H4 (cell line): ENCODE measurements around the gene SEC16B. TPM values are rescaled to one million over a fixed set of nuclear protein-coding genes. Genes with fewer than 3 reads are reported as not detected.

Experiments used
- DNase-seq: peaks from one replicate; pipeline ENCODE4 v3.0.0-alpha.2; 2015; ENCODE audit warnings: low spot score
- total RNA-seq: library from RNA; depleted of rRNA; stranded (reverse); fragments of >200 nt; shearing (Covaris generic); gene quantifications from 2 replicates; pipeline ENCODE4 v1.2.3, GENCODE V29; 2014

Gene SEC16B
- total RNA-seq, 1 experiment from 2014 or later = 0.27 TPM

GRCh38 chr1:177941976-177942375 lies 27.9 kb downstream of the SEC16B start:
- DNase-seq = no peak

DNA sequence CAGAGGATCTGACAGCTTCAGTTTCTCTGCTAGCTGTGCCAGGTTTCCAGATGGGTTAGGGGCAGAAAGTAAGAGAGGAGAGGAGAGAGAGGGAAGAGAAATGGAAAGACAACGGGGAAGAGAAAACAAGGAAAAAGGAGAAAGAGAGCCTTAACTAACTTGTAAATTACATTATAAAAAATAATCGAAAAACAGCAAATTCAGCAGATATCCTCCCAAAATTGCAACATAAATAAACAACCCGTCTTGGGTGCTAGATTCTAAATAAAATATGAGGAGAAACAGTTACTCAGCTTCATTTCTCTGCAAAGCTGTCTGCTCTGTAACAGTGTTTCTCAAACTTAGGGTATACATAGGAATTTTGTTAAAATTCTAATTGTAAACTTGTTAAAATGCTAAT lies 29.2 kb downstream of the SEC16B start:
- no peak for DNase-seq

DNA sequence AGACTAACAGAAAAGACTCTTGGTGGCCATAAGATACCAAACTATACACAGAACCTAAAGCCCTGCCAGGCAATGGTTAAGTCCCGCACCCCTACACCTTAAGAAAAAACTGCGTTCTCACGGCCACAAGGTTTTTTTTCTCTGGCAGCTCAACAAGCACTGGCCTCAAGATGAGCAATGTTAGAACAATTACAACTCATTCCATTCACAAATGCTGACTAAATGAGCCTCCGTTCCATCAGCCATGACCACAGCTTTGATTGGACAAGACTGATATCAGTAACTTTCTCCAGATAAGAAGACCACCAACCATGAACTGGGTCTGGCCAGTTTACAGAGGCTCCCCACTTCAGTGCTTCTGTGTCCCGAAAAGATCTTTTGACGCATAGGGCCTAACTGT lies 31.9 kb downstream of the SEC16B start:
- DNase-seq = no peak

DNA sequence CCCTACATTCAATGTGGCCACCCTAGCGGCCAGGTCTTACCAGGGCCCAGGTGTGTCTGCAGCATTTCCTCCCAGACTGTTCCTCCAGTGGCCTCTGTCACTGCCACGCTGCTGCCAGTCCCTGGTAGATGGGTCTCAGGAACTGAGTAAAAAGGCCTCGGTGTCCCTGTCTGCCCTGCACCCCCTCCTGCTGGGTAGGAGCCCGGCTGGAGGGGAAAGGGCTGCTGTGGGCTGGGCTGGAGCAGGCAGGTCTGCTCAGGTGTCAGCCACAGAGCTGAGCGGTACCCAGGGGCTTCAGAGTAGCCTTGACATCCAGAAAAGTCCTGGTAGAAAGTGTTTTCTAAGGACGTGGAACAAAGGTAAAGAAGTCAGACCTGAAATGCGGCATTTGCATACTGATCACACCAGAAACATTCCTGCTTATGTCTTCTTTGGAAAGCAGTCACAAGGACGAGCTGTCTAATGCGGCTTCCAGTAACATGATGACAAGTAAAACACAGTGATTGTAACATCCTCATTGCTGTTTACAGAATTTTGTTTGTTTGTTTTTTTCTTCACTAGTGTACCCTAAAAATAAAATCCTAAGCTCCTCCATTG lies 32.6 kb downstream of the SEC16B start:
- DNase-seq = no peak

- DNase-seq = no peak
Observed at GRCh38 chr1:177935638-177936415, 34.0 kb downstream of the SEC16B start.

DNA sequence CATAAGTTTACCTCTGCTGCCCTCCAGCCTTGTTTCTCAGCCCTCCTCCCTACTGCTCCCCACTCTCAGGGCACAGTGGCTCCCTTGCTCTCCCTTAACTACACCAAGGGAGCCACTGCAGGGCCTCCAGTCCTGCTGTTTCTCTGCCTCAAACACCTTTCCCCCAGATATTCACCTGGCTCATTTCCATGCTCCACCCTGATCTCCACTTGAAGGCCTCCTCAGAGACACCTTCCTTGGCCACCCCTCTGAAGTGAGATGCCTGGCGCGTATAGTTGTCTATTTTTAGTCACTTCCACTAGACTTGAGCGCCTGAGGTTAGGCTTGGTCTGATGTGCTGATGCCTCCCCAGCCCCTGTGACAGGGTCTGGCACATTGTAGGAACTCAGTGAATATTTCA lies 34.9 kb downstream of the SEC16B start:
- no peak for DNase-seq

- no peak for DNase-seq
Observed at GRCh38 chr1:177934461-177934860, 35.4 kb downstream of the SEC16B start.

DNA sequence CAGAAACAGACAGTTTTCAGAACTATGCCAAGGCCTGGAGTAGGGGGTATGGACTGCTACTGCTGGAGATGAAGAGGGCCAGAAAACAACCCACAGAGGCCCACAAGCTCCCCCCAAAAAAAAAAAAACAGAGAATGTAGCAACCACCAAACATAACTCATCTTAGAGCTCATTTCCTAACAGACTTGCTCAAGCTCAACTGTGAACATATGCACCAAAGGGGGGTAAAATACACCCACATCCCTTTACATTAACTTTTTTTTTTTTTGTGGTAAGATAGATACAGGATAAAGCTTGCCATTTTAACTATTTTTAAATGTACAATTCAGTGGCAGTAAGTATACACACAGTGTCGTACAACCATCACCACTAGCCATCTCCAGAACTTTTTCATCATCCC lies 36.0 kb downstream of the SEC16B start:
- DNase-seq = no peak

GRCh38 chr1:177932123-177932522 lies 37.7 kb downstream of the SEC16B start:
- no peak for DNase-seq

DNA sequence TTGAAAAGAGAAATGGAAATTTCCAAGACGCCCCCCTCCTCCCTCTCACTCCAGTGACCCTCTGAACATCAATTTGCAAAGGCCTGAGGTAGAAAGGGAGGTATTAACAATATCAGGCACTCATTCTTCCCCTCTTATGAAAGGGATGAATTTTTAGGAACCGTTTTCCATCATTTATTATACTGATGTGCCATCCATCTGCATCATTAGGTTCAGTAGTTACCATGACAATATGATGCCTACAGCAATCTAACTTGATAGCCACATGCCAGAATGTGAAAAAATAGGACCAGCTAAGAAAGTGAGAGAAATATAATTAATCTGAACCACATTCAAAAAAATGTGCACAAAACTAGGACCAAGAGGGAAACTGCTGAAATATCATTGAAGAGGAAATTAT lies 40.9 kb downstream of the SEC16B start:
- no peak for DNase-seq

DNA sequence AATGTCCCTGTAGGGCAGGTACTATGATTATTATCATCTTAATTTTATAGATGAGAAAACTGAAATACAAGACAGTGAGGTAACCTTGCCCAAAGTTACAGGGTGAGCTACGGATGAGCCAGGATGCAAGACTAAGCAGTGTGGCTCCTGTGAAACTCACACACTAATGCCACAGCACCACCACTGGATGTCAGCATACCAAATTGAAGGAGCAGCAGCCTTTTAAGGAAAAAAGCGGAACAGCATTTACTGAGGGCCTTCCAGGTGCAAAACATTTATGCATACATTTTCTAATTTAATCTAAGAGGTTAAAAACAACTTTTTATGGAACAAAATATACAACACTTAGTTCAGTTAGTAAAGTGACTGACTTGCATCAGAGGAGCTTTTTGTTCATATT lies 41.7 kb downstream of the SEC16B start:
- DNase-seq = no peak

DNA sequence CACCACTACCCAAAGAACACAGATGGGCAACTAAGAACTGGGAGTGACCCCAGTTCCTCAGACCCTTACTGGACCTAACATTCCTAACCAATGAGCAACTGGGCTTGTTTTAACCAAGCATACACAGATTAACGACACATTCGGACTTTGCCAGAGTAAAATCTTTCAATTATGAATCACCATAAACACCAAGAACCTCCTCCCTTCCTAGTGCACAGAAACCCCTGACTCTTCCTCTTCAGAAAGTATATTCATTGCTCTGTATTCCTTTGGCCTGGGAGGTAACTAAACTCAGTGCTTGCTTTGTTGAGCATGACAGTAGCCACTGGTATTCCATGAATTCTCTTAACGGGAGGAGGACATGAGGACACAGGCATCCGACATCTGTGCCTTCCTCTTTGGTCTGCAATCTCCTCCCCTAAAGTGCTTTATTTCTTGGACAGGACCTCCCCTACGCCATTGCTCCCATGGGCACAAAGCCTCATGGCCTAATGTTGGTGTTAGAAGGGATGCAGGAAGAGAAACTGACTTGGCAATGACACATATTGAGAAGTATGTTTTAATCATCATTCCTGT lies 42.7 kb downstream of the SEC16B start:
- no peak for DNase-seq

- DNase-seq = no peak
Observed at GRCh38 chr1:177926201-177926600, 43.7 kb downstream of the SEC16B start.

DNA sequence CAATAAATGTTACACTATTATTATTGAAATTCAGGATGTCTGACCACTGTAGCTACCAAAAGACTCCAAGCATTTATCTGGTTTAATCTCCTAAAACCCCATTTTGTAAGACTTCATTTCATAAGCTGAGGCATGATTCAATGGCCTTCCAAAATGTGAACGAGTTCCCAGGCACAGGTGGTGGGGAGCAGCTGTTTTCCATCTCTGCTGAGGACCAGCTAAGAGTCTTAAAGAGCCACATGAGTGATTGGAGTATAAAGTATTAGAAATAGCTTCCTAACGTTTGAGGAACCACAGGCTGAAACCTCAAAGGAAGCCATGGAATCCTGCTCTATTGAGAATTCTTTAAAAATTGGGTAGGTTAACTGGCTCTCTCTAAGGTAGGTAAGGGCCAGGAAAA lies 44.9 kb downstream of the SEC16B start:
- no peak for DNase-seq

- no peak for DNase-seq
Observed at GRCh38 chr1:177923441-177923840, 46.4 kb downstream of the SEC16B start.

DNA sequence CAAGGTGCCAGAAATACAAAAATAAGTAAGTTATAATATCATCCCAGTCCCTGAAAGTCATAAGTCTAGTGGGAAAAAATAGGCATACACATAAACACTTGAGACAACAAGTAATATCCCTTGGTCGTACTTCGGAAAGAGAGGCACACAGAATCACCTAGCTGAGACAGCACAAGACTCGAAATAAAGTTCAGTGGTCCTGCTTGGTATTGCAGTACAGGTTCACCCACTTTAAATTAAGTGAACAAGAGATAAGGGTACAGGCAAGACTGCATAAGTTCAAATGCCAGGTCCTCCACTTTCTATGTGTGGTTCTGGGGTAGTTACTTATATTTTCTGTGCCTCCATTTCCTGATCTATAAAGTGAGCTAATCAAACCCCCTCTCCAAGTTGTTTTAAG lies 47.6 kb downstream of the SEC16B start:
- no peak for DNase-seq

- no peak for DNase-seq
Observed at GRCh38 chr1:177921590-177921989, 48.3 kb downstream of the SEC16B start.

DNA sequence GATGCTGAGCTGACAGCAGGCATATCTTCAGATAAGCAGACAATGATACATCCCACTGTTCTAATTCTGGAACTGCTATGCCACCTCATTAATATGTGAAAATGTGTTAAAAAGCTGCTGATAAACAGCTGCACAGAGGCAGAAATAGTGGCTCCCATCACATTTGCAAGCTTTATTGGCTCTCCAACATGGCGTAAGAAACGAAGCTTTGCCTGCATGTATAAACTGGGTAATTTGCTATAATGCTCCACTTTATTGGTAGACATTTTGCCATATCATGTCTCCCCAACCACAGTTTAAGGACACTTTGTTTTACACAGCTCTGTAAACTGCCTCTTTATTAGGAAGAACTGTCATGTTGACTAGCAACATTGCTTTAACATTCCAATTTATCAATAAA lies 49.8 kb downstream of the SEC16B start:
- DNase-seq = no peak

DNA sequence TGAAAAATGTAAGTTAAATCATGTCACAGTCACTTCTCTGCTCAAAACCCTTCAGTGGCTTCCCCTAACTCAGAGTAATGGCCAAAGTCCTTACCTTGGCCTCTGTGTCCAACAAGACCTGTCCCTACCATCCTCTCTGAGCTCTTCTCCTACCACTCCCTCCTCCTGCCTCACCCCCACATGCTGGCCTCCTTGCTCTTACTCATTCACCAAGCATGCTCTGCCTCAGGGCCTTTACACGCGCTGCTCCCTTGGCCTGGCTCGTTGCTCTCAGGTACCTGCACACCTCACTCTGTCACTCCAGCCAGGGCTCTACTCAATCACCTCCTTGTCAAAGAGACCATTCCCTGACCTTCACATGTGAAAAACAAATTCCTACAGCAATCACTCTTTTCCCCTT lies 54.2 kb downstream of the SEC16B start:
- no peak for DNase-seq

DNA sequence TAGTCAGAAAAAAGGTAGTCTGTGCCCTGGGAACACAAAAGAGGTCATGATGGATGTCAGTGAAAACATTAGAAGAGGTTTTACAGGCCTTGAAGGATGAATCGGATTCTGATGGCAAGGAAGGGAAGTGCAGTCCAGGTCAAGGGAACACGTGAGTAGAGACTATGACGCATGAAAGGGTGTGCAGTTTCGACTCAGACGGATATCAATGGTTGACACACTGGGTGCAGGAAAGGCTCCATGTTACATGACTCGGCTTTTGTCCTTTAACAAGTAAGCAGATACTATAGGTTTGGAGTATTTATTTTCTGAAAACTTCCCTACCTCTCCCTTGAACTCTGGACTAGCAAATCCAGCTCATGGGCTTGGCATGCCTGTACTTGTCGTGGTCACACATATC lies 55.3 kb downstream of the SEC16B start:
- DNase-seq = no peak

DNA sequence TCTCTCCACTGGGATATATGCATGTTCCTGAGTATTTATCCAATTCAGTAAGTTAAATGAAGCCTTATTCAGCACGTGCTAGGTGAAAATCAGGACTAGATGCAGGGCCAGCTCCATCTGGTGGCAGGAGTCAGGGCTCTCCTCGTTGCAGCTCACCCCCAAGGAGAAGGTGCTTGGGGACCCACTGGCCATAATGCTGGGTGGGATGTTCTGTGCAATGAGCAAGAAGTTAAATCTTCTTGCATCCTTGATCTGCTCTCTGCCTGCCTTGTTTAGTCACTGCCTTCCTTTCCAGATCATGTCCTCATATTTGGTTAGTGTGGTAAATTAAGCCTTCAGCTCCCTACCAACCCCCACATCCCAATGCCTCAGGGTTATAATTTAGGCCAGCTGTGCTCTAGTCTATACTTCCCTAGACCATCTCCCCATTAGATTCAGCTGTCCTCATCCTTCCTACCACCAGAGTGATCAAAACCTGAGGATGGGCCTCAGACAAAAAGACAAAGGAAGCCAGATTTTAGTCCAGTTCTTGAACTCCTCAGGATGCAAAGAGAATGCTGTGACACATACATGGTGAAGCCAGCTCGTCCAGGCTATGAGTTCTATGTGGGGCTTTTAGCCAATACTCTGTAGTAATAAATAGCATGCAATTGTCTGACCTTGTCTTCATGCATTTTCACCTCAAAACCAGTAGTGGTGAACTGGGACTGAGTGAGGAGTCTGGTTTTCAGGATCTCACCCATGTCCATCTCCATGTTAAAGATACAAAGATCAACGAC lies 55.9 kb downstream of the SEC16B start:
- DNase-seq = no peak

- DNase-seq = no peak
Observed at GRCh38 chr1:177912991-177913390, 56.9 kb downstream of the SEC16B start.

- DNase-seq = no peak
Observed at GRCh38 chr1:177909416-177909815, 60.4 kb downstream of the SEC16B start.
